OCI-LY7 (cell line): ENCODE measurements around the gene C18orf54. TPM values are rescaled to one million over a fixed set of nuclear protein-coding genes. Genes with fewer than 3 reads are reported as not detected.

Source experiments
- BruUV-seq: library from RNA; stranded (reverse); fragments of 400-500 nt; replicated peaks from 2 replicates; lab custom pipeline; 2021; lab: Mats Ljungman, UMichigan
- CTCF ChIA-PET: fragments of 300-600 bp; sonication (Branson Sonifier 250); formaldehyde crosslinking; loops from one replicate; lab custom pipeline; 2022; ENCODE audit warnings: antibody characterized with exemption; ENCODE audit not compliant: unreplicated experiment; lab: Charles Lee
- POLR2A ChIA-PET: fragments of 300-600 bp; sonication (Branson Sonifier 250); formaldehyde crosslinking; loops from one replicate; lab custom pipeline; 2022; ENCODE audit warnings: antibody characterized with exemption; lab: Charles Lee
- DNase-seq: peaks from one replicate; pipeline ENCODE4 v3.0.0-alpha.2; 2015; ENCODE audit warnings: low spot score
- H2AFZ ChIP-seq: fragments of 200-600 bp; sonication (generic), shearing (Covaris generic); 2 replicates; pipeline ENCODE4 v1.6.1; 2014; ENCODE audit warnings: mild to moderate bottlenecking, antibody characterized with exemption, low read length, moderate library complexity
- H3K27ac ChIP-seq: fragments of 200-600 bp; sonication (generic); 2 replicates; pipeline ENCODE4 v1.5.1; 2014; ENCODE audit warnings: mixed run types, low read depth, mild to moderate bottlenecking, moderate library complexity, low read length, inconsistent platforms; ENCODE audit not compliant: poor library complexity, severe bottlenecking
- H3K36me3 ChIP-seq: fragments of 200-600 bp; sonication (generic); 2 replicates; pipeline ENCODE4 v1.6.1; 2014; ENCODE audit warnings: mild to moderate bottlenecking, antibody characterized with exemption, low read length, moderate library complexity, mixed read lengths; ENCODE audit not compliant: insufficient read depth
- H3K4me1 ChIP-seq: fragments of 200-600 bp; sonication (generic); 2 replicates; pipeline ENCODE4 v1.5.1; 2014; ENCODE audit warnings: mild to moderate bottlenecking, low read length; ENCODE audit not compliant: insufficient read depth, poor library complexity, severe bottlenecking
- H3K4me2 ChIP-seq: fragments of 200-600 bp; sonication (generic); 2 replicates; pipeline ENCODE4 v1.6.1; 2014; ENCODE audit warnings: mild to moderate bottlenecking, low read length
- H3K4me3 ChIP-seq: fragments of 200-600 bp; sonication (generic); 2 replicates; pipeline ENCODE4 v1.5.1; 2014; ENCODE audit warnings: mild to moderate bottlenecking, low read depth, low read length; ENCODE audit not compliant: poor library complexity, severe bottlenecking
- H3K79me2 ChIP-seq: fragments of 200-600 bp; sonication (generic); 2 replicates; pipeline ENCODE4 v1.6.1; 2016; ENCODE audit warnings: low read depth, mild to moderate bottlenecking, low read length, moderate library complexity, mixed read lengths; ENCODE audit not compliant: insufficient read depth
- H3K9me2 ChIP-seq: fragments of 200-600 bp; sonication (generic); 2 replicates; pipeline ENCODE4 v1.6.1; 2016; ENCODE audit warnings: mild to moderate bottlenecking, low read length, mixed read lengths; ENCODE audit not compliant: insufficient read depth
- H3K9me3 ChIP-seq: fragments of 200-600 bp; sonication (generic); 2 replicates; pipeline ENCODE4 v1.6.1; 2014; ENCODE audit warnings: mild to moderate bottlenecking, mixed run types, low read length, mixed read lengths
- H4K20me1 ChIP-seq: fragments of 200-600 bp; sonication (generic); 2 replicates; pipeline ENCODE4 v1.6.1; 2014; ENCODE audit warnings: mild to moderate bottlenecking, antibody characterized with exemption, low read length, moderate library complexity, mixed read lengths; ENCODE audit not compliant: insufficient read depth
- EZH2phosphoT487 ChIP-seq: fragments of 200-600 bp; sonication (generic); IDR thresholded peaks from 2 replicates; pipeline ENCODE4 v1.6.1; 2018; ENCODE audit warnings: low read depth, borderline replicate concordance, mild to moderate bottlenecking, mixed run types, antibody characterized with exemption, low read length, moderate library complexity, mixed read lengths
- intact Hi-C: fragments of 100-400 bp; cut with micrococcal nuclease; formaldehyde crosslinking; loops from one replicate; pipeline ENCODE4 v1.10.0; 2022; ENCODE audit not compliant: unreplicated experiment
- total RNA-seq, 2 experiments: library from RNA; depleted of rRNA in 1 of 2; stranded (reverse); fragments of >200 nt in 1 of 2; shearing (Covaris generic) in 1 of 2; gene quantifications; 2 replicates each; pipeline ENCODE4 v1.2.3, GENCODE V29; 2014 to 2022
- TF ChIP-seq, protein P1 (sequence below): fragments of 200-600 bp; sonication (generic); conservative IDR thresholded peaks from 2 replicates; pipeline ENCODE4 v1.5.1; 2014; ENCODE audit warnings: mild to moderate bottlenecking, antibody characterized with exemption, low read length, moderate library complexity, mixed read lengths

Gene C18orf54
- total RNA-seq, 2 experiments from 2014 or later = 4.9 to 14.1 TPM

DNA sequence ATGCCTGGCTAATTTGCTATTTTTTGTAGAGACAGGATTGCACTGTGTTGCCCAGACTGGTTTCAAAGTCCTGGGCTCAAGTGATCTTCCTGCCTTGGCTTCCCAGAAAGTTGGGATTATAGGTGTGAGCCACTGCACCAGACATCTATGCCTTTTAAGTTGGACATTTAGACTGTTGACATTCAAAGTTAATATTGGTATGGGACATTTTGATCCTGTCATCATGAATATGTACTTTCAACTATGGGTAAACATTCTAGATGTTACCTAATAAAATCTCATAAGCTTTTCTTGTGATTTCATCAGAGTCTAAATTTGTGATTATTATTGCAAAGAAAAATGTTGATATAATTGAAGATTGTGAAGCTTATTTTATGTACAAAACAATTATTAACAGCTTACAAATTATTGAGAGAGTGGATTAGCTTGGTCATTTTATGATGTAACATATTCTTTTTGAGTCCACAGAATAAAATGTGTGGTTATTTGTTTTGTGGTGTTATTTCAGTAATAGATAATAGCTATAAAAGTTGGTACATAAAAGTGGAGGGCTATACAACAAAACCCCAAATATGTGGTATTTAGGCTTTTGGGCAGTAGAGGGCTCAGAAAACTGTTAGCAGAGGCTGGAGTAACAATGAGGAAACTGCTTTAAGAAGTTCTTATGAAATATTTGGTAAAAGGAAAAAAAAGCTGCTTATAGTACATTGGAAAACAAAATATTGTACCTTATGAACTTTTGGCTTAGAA, 41.5 kb upstream of the C18orf54 start:
- H3K79me2 ChIP-seq = no peaks in the 10 kb centered on the region
- DNase-seq = no peak
- intact Hi-C loops = no loop called here
- no peaks in the 10 kb centered on the region for H4K20me1 ChIP-seq
- no TSS peak for BruUV-seq
- no peaks in the 10 kb centered on the region for H3K4me1 ChIP-seq
- no peaks in the 10 kb centered on the region for H3K36me3 ChIP-seq
- no peak overlapping the region for H3K4me3 ChIP-seq
- CTCF ChIA-PET = no interaction called here
- no peak overlapping the region for H3K4me2 ChIP-seq
- no peak overlapping the region for H3K27ac ChIP-seq
- H2AFZ ChIP-seq = no peak overlapping the region
- no peaks in the 10 kb centered on the region for H3K9me2 ChIP-seq
- POLR2A ChIA-PET = no interaction called here
- no peak for TF ChIP-seq EZH2phosphoT487
- TF ChIP-seq, protein P1, sequence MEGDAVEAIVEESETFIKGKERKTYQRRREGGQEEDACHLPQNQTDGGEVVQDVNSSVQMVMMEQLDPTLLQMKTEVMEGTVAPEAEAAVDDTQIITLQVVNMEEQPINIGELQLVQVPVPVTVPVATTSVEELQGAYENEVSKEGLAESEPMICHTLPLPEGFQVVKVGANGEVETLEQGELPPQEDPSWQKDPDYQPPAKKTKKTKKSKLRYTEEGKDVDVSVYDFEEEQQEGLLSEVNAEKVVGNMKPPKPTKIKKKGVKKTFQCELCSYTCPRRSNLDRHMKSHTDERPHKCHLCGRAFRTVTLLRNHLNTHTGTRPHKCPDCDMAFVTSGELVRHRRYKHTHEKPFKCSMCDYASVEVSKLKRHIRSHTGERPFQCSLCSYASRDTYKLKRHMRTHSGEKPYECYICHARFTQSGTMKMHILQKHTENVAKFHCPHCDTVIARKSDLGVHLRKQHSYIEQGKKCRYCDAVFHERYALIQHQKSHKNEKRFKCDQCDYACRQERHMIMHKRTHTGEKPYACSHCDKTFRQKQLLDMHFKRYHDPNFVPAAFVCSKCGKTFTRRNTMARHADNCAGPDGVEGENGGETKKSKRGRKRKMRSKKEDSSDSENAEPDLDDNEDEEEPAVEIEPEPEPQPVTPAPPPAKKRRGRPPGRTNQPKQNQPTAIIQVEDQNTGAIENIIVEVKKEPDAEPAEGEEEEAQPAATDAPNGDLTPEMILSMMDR = no peak
- no peaks in the 10 kb centered on the region for H3K9me3 ChIP-seq

DNA sequence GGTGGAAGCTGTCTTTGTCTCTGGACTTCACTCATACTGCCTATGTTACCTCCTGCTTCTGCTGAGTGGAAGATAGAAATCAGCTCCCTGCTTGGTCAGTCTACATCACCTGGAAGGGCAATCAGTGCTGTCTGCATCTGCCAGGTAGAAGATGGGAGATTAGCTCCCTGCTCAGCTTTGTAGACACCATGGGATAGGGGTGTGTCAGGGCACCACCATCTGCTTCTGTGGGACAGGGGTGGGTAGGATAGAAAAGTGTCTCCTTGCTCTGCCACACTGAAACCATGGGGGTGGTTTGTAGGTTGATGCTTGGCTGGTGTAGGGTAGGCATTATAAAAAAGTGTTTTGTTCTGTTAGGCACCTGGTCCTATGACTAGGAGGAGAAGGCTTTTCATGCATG, 34.1 kb upstream of the C18orf54 start:
- ChIA-PET CTCF (no interaction called here), POLR2A (no interaction called here)
- Histone ChIP-seq H4K20me1 (no peaks in the 10 kb centered on the region), H3K79me2 (no peaks in the 10 kb centered on the region), H2AFZ (no peak overlapping the region), H3K9me3 (no peaks in the 10 kb centered on the region), H3K9me2 (no peaks in the 10 kb centered on the region), H3K4me2 (no peak overlapping the region), H3K4me1 (no peaks in the 10 kb centered on the region), H3K4me3 (no peak overlapping the region), H3K36me3 (no peaks in the 10 kb centered on the region), H3K27ac (no peak overlapping the region)
- no peak for DNase-seq
- no TSS peak for BruUV-seq
- intact Hi-C loops = no loop called here
- TF ChIP-seq EZH2phosphoT487 = no peak
- TF ChIP-seq, protein P1 = no peak

DNA sequence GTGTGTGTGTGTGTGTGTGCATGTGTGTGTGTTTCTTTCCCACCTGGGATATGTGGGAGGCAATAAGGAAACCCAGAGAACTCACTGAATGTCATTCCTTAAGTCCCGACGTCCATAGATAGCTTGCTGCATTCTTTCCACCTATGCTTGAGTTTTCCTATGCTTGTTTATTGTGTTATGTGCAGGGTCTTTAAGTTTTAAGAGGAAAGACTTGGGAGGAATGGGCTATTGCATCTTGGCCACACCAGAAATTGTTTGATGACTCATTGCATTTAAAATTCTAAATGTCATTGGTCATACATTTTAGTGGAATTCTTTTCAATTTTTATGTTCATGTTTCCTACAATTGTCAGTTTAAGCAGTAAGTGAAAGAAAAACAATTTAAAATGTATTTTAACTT, 33.7 kb upstream of the C18orf54 start:
- intact Hi-C loops = no loop called here

More for the DNA sequence above, 33.7 kb upstream of the C18orf54 start:
- Histone ChIP-seq H3K36me3 (no peaks in the 10 kb centered on the region), H3K27ac (no peak overlapping the region), H3K79me2 (no peaks in the 10 kb centered on the region), H3K9me3 (no peaks in the 10 kb centered on the region), H3K4me3 (no peak overlapping the region), H4K20me1 (no peaks in the 10 kb centered on the region), H3K4me2 (no peak overlapping the region), H3K9me2 (no peaks in the 10 kb centered on the region), H2AFZ (no peak overlapping the region), H3K4me1 (no peaks in the 10 kb centered on the region)
- CTCF ChIA-PET = interaction anchor here (0.6 kb wide), 1 partner anchor 13 kb away, joined by 3 read pairs; no protein-coding TSS in a partner anchor
- no peak for DNase-seq
- TF ChIP-seq, protein P1 = no peak
- TF ChIP-seq EZH2phosphoT487 = no peak
- POLR2A ChIA-PET = no interaction called here
- BruUV-seq = no TSS peak
